22Rv1 (cell line): ENCODE results near the gene HID1.

Experiments
- ZFX ChIP-seq: fragments of 450-650 bp; IDR thresholded peaks from 2 replicates; pipeline ENCODE4 v1.6.1; 2017; ENCODE audit warnings: antibody characterized with exemption, borderline replicate concordance
- TF ChIP-seq, protein P1 (sequence below): fragments of 450-650 bp; IDR thresholded peaks from 2 replicates; pipeline ENCODE4 v1.5.1; 2017; ENCODE audit warnings: mild to moderate bottlenecking

DNA sequence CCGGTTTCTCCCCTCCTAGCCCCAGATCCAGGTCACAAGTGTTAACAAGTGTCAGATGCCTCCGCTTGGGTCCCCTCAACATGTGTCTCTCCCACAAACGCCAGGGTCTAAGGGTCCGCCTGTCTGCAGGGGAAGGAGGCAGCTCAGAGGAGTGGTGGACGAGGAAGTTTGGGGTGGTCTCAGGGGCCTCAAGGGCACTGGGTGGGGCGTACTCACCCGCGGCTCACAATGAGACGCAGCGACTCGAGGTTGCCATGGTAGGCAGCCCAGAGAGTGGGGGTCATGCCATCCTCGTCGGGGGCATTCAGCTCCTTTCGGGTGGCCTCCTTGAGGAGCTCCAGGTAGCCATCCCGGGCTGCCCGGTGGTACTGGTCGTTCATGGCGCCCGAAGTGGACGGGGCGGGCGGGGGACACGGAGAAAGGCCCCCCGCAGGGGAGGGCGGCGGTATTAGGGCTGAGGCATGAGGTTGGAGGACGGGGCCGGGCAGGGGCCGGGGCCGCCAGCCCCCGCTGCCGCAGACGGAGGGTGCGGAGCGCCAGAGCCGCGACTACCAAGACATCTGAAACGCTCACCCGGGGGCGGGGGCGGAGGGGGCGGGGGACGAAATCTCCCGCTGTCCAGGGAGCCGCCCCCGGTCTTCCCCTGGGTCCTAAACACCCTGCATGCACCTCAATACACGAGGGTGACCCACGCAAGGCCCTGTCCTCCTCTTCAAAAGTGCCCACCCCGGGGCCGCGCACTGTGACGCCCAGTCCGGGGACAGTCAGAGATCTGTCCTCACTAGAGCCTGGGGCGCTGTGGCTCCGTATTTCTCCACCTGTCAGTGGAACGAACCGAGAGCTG lies 49.6 kb downstream of the HID1 start, which contains the start of gene USH1G:
- TF ChIP-seq, protein P1, sequence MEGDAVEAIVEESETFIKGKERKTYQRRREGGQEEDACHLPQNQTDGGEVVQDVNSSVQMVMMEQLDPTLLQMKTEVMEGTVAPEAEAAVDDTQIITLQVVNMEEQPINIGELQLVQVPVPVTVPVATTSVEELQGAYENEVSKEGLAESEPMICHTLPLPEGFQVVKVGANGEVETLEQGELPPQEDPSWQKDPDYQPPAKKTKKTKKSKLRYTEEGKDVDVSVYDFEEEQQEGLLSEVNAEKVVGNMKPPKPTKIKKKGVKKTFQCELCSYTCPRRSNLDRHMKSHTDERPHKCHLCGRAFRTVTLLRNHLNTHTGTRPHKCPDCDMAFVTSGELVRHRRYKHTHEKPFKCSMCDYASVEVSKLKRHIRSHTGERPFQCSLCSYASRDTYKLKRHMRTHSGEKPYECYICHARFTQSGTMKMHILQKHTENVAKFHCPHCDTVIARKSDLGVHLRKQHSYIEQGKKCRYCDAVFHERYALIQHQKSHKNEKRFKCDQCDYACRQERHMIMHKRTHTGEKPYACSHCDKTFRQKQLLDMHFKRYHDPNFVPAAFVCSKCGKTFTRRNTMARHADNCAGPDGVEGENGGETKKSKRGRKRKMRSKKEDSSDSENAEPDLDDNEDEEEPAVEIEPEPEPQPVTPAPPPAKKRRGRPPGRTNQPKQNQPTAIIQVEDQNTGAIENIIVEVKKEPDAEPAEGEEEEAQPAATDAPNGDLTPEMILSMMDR, result no peak
- no peak for TF ChIP-seq ZFX
